ENCODE results near the gene ZNF407.

DNA sequence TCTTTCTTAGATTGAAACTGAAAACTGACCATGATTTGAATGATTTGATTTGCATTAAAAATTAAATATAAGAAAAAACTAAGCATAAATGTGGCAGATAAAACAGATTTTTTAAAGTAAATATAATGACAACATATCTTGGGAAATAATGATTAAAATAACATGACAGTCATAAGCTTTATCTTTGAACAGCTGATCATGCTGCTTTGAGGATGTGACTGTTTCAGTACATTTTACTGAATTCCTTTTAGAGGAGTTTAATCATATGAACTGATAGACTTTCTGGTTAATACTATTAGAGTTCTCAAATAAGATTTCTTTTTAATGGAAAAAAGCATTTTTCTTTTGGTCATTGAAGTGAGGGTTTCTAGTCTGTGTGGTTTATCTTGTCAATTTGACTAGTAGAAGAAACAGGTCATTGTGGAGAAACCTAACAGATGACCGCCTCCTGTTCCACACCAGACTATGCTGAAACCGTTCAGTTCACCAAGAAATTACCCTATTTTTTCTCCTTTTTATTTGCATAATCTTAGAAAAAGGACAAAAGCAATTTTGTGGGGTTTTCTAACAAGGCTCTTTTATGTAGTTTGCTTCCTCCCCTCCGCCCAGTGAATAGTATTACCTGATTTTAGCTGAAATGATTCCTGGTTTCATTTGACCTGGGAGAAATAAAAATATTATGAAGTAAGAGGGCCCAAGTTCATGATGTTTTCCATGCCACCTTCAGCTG lies 349.1 kb downstream of the ZNF407 start:
- TF ChIP-seq CTCF (IDR thresholded peaks at IDR 0.05) (no peak), POLR2A (IDR thresholded peaks at IDR 0.05) (no peak)
